Measurements from ENCODE around the gene LDLRAD3.
"Not testable (repeated sequence)": the region's sequence is repeated elsewhere in the genome, so short reads cannot be mapped to it uniquely, and the experiment has no call there.

The LDLRAD3 gene

GRCh38 chr11:35995681-35996271 is 51.9 kb downstream of the LDLRAD3 start:
- DNase-seq (ENCODE audit: low read depth): no peak

GRCh38 chr11:35997902-35998520 is 54.1 kb downstream of the LDLRAD3 start:
- DNase-seq (ENCODE audit: low read depth): no peak

- DNase-seq (ENCODE audit: low read depth): no peak
Observed at GRCh38 chr11:35998634-35999033, 54.8 kb downstream of the LDLRAD3 start.

- DNase-seq (ENCODE audit: low read depth): no peak
Observed at GRCh38 chr11:36000616-36001190, 56.8 kb downstream of the LDLRAD3 start.

DNA sequence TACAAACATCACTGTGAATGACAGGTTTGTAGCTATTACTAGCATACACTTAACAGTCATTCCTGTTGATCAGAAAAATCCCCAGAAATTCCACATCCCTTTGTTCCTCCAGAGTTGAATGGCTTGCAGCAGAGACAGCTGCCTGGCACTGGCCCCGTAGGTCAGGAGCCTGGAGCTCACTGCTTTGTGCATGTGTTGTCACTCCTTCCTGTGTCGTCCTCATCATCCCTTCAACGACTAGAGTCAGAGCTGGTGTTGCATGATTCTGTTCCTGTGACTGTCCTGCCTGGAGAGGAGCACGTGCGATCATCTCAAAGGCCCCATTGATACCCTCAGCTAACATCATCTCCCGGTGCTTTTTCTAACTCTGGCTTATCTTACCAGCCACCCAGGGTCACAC is 58.3 kb downstream of the LDLRAD3 start:
- DNase-seq (ENCODE audit: low read depth): no peak

- no peak for DNase-seq (ENCODE audit: low read depth)
Observed at GRCh38 chr11:36002796-36003195, 58.9 kb downstream of the LDLRAD3 start.

- no peak for DNase-seq (ENCODE audit: low read depth)
Observed at GRCh38 chr11:36006556-36006955, 62.7 kb downstream of the LDLRAD3 start.

GRCh38 chr11:36007127-36007655 is 63.3 kb downstream of the LDLRAD3 start:
- no peak for DNase-seq (ENCODE audit: low read depth)

DNA sequence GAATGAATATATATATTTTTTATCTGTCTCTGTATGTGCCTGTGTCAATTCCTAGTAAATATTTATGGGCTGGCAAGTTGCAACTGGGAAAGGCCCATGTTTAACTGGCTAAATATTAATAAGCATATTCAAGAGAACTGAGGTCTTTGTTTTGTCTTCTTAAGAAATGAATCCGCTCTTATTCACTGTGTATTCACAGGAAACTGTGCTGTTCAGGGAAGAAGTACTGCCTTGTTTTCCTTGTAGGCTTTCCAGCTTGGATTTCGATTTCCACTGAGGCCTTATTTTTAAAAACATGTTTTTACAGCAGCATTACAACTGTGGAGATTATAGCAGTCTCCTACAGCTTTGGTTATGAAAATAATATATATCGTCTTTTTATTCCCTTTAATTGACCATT is 64.7 kb downstream of the LDLRAD3 start:
- DNase-seq (ENCODE audit: low read depth): no peak

GRCh38 chr11:36009473-36009872 is 65.6 kb downstream of the LDLRAD3 start:
- no peak for DNase-seq (ENCODE audit: low read depth)

DNA sequence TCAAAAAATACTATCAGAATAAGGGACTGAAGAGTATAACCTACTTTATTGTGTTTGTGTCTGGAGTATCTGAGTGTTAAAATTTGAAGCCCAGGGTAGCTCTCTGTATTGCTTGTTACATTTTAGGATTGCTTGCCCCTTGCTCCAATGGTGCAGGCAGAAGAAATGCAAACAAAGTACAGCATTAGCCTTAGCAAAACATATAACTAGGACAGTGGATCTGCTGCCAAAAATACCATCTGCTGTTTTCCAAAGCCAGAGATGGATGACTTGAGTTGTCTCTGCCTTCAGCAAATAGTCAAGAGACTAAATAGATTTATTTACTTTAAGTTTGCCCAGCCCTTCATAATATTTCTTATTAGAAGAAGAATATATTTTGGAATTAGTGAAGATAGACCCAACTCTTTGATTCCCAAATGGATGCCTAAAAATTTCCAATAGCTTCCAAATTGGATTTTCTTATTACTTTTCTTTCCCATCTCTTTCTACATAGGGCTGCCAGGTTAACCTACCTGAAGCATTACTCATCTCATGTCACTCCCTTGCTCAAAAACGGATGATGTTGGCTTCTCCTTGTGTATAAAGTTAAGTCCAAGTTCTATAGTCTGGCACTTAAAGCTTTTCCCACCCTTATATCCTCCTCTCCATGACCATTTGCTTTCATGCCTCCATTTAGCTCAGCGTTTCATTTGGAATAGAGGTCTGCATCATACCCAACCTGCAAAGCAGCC is 66.3 kb downstream of the LDLRAD3 start:
- no peak for DNase-seq (ENCODE audit: low read depth)

GRCh38 chr11:36011574-36011973 is 67.7 kb downstream of the LDLRAD3 start:
- DNase-seq (ENCODE audit: low read depth): no peak

- DNase-seq (ENCODE audit: low read depth): no peak
Observed at GRCh38 chr11:36012455-36012854, 68.6 kb downstream of the LDLRAD3 start.

- DNase-seq (ENCODE audit: low read depth): no peak
Observed at GRCh38 chr11:36012979-36013378, 69.1 kb downstream of the LDLRAD3 start.

GRCh38 chr11:36013446-36013845 is 69.6 kb downstream of the LDLRAD3 start:
- DNase-seq (ENCODE audit: low read depth): not testable (repeated sequence)

DNA sequence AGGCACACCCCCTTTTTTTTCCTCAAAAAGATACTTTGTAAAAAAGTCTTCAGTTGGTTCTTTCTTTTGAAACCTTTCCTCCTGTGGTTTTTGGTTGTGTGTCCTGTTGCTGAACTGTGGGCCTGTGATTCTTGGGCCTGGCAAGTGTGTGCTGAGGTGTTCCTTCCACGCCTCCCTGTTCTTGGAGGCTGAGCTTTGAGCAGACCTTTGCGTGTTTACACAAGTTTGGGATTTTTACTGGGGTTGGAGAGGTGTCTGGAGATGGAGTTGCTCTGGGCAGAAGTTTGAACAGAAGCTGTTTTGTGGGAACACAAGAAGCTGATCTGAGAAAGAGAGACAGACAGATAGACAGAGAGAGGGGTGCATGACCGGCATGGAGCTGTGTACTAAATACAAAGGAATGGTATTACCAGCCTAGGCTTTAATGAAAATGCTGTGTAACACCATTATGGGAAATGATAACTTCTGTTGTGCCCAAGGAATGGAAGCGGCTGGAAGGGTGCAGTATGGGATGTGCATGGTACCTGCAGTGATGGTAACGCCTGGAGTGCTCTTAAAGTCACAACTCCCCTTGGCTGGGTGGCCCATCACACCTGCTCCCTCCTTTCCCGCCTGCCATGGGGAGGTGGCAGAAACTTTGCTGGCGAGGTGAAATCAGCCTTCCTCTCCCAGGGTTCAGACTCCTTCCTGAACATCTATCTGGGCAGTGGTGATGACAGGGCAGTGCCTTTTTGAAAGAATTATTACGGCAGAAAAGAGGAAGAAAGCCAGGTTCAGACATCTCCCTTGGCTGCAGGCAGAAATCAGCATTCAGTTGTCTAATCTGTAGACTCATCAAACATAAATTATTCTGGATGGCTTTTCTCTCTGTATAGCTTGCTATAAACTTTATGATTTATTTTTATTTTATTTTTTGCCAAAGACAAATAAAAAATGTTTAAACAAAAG is 70.4 kb downstream of the LDLRAD3 start:
- DNase-seq (ENCODE audit: low read depth): no peak

GRCh38 chr11:36014898-36015665 is 71.2 kb downstream of the LDLRAD3 start:
- DNase-seq (ENCODE audit: low read depth): no peak

- no peak for DNase-seq (ENCODE audit: low read depth)
Observed at GRCh38 chr11:36015799-36016198, 71.9 kb downstream of the LDLRAD3 start.

- DNase-seq (ENCODE audit: low read depth): no peak
Observed at GRCh38 chr11:36016263-36016662, 72.4 kb downstream of the LDLRAD3 start.

DNA sequence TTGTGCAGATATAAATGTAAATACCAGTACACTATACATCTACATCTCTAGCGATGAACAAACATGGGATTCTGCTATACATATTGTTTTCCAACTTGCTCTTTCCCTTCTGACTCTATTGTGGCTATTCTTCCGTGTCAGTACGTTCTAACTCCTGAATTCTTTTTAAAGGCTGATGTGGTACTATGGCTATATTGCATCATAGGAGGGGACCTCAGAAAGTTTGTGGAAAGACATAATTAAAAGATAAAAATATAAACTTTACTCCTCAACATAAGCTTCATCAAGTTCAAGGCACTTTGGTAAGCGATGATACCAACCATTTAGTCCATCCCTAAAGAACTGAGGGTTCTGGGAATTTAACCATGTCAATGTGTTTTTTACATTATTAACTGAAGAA is 72.8 kb downstream of the LDLRAD3 start:
- no peak for DNase-seq (ENCODE audit: low read depth)

GRCh38 chr11:36019005-36019596 is 75.2 kb downstream of the LDLRAD3 start:
- DNase-seq (ENCODE audit: low read depth): no peak

Data from activated T-cell treated with anti-CD3 and anti-CD28 coated beads for 48 hours (primary cell).